Tibial nerve (tissue), 4 donors: ENCODE measurements around the gene FRAS1.

Experiments used
- CTCF ChIP-seq, 5 experiments: fragments of 200-600 bp in 3 of 5; fragments of 450-650 bp in 2 of 5; sonication (generic) in 3 of 5; IDR thresholded peaks; one replicate each; pipeline ENCODE4 v1.5.1; 2016 to 2019; ENCODE audit warnings: antibody characterized with exemption in 5 of 5, mild to moderate bottlenecking in 3 of 5, moderate library complexity in 2 of 5
- EP300 ChIP-seq, 2 donors: sonication (generic); formaldehyde crosslinking; IDR thresholded peaks; one replicate each; pipeline ENCODE4 v1.6.1; 2017; ENCODE audit warnings: antibody characterized with exemption in 2 of 2, mild to moderate bottlenecking in 1 of 2
- POLR2A ChIP-seq, 2 donors: fragments of 450-650 bp; IDR thresholded peaks; one replicate each; pipeline ENCODE4 v1.6.1; 2017; ENCODE audit warnings: antibody characterized with exemption in 2 of 2, mild to moderate bottlenecking in 2 of 2, moderate library complexity in 2 of 2

- TF ChIP-seq CTCF (IDR thresholded peaks at IDR 0.05) (no peak), POLR2A (IDR thresholded peaks at IDR 0.05) (no peak), EP300 (IDR thresholded peaks at IDR 0.05) (no peak)
Observed at GRCh38 chr4:78428996-78429395, 371.9 kb downstream of the FRAS1 start.
